ENCODE results near the gene SGSM1. TPM values are rescaled to one million over a fixed set of nuclear protein-coding genes. Genes with fewer than 3 reads are reported as not detected.

The SGSM1 gene
- total RNA-seq, 4 donors from 2014 or later = 4.2 to 6.7 (median 5.6) TPM

- peaks cover 6 to 8% of the 10 kb centered on the region in 2 donors for H3K4me1 ChIP-seq
- H3K27ac ChIP-seq = peak overlapping the region in 2 of 3 donors; percentile 15 to 87
- H3K4me3 ChIP-seq (replicated peaks in 1 of 3) = no peak overlapping the region
- no peaks in the 10 kb centered on the region for H3K9me3 ChIP-seq
- no peaks in the 10 kb centered on the region for H3K36me3 ChIP-seq
- DNase-seq = peak; percentile 56 to 74
- H3K27me3 ChIP-seq = no peaks in the 10 kb centered on the region
- intact Hi-C loops (cut with DNase I) = no loop called here
- WGBS, 2 donors = 58 to 73% methylated on average over 10 to 11 of the region's 11 CpGs
- TF ChIP-seq POLR2A (IDR thresholded peaks at IDR 0.05) (no peak), CTCF (IDR thresholded peaks at IDR 0.05) (no peak)
These were observed 1.4 kb downstream of the SGSM1 start for GRCh38 chr22:24807284-24807950.

- intact Hi-C loops (cut with DNase I) = no loop called here
- no peaks in the 10 kb centered on the region for H3K27me3 ChIP-seq
- H3K9me3 ChIP-seq = no peaks in the 10 kb centered on the region
- no peaks in the 10 kb centered on the region for H3K36me3 ChIP-seq
- no peak overlapping the region for H3K27ac ChIP-seq
- 25 to 61% methylated on average over 2 of the region's 2 CpGs for WGBS, 2 donors
- TF ChIP-seq POLR2A (IDR thresholded peaks at IDR 0.05) = no peak
- no peak for TF ChIP-seq CTCF (IDR thresholded peaks at IDR 0.05)
- H3K4me1 ChIP-seq = peaks cover 6 to 8% of the 10 kb centered on the region in 2 donors
- no peak for DNase-seq
- no peak overlapping the region for H3K4me3 ChIP-seq (replicated peaks in 1 of 3)
These were observed 3.3 kb downstream of the SGSM1 start for GRCh38 chr22:24809331-24809730.

- H3K27ac ChIP-seq = no peak overlapping the region
- no peak overlapping the region for H3K4me3 ChIP-seq (replicated peaks in 1 of 3)
- 78 to 80% methylated on average over 14 of the region's 14 CpGs for WGBS, 2 donors
- H3K36me3 ChIP-seq = no peaks in the 10 kb centered on the region
- no peak for DNase-seq
- H3K27me3 ChIP-seq = no peaks in the 10 kb centered on the region
- TF ChIP-seq CTCF (IDR thresholded peaks at IDR 0.05) (no peak), POLR2A (IDR thresholded peaks at IDR 0.05) (no peak)
- no peaks in the 10 kb centered on the region for H3K9me3 ChIP-seq
- peaks cover 6 to 8% of the 10 kb centered on the region in 2 donors for H3K4me1 ChIP-seq
- intact Hi-C loops (cut with DNase I) = no loop called here
These were observed 4.2 kb downstream of the SGSM1 start for GRCh38 chr22:24810043-24810749.

GRCh38 chr22:24812950-24813775, 7.2 kb downstream of the SGSM1 start:
- no peak for DNase-seq
- TF ChIP-seq CTCF (IDR thresholded peaks at IDR 0.05) = no peak
- no peak for TF ChIP-seq POLR2A (IDR thresholded peaks at IDR 0.05)
- intact Hi-C loops (cut with DNase I) = no loop called here
- H3K27me3 ChIP-seq = no peaks in the 10 kb centered on the region
- no peaks in the 10 kb centered on the region for H3K9me3 ChIP-seq
- 70 to 87% methylated on average over 12 to 13 of the region's 13 CpGs for WGBS, 2 donors
- H3K4me1 ChIP-seq = no peaks in the 10 kb centered on the region
- no peaks in the 10 kb centered on the region for H3K36me3 ChIP-seq
- no peak overlapping the region for H3K4me3 ChIP-seq (replicated peaks in 1 of 3)
- H3K27ac ChIP-seq = no peak overlapping the region
